Right ventricle myocardium superior (tissue), 1 donor: ENCODE measurements around the gene ERAL1. TPM values are rescaled to one million over a fixed set of nuclear protein-coding genes. Genes with fewer than 3 reads are reported as not detected.
A peak's percentile ranks its signal among the peaks of the same experiment; 100 is the strongest.

Experiments
- ATAC-seq: fragments of 200-7000 bp; cut with Tn5 transposase; one replicate; pipeline ENCODE4 v1.9.1; 2020; ENCODE audit warnings: mild to moderate bottlenecking; ENCODE audit not compliant: poor library complexity
- DNase-seq: peaks from one replicate; pipeline ENCODE4 v3.0.0-alpha.2; 2020
- intact Hi-C: fragments of 100-400 bp; cut with DNase I; formaldehyde crosslinking; loops from one replicate; pipeline ENCODE4 v1.11.2; 2022
- microRNA-seq: library from miRNA; unstranded; fragments of <30 nt; microRNA quantifications from one replicate; pipeline ENCODE4 v1.2.0, GENCODE V29; 2020
- total RNA-seq: library from RNA; stranded (reverse); fragmentation: NEBNext Ultra II Directional; extraction: Animal tissue kit (Norgen Biotek cat#: 25700); gene quantifications from one replicate; pipeline ENCODE4 v1.2.1, GENCODE V29; 2021
- donor health status: DM: no; HTN: yes; CAD: no; lungs with severe emphysema.

The ERAL1 gene
- total RNA-seq, 1 donor from 2014 or later = 36.4 TPM

- DNase-seq = no peak
- intact Hi-C loops = no loop called here
- ATAC-seq = peak; percentile 4
Observed at GRCh38 chr17:28907709-28908475, 53.1 kb downstream of the ERAL1 start.

DNA sequence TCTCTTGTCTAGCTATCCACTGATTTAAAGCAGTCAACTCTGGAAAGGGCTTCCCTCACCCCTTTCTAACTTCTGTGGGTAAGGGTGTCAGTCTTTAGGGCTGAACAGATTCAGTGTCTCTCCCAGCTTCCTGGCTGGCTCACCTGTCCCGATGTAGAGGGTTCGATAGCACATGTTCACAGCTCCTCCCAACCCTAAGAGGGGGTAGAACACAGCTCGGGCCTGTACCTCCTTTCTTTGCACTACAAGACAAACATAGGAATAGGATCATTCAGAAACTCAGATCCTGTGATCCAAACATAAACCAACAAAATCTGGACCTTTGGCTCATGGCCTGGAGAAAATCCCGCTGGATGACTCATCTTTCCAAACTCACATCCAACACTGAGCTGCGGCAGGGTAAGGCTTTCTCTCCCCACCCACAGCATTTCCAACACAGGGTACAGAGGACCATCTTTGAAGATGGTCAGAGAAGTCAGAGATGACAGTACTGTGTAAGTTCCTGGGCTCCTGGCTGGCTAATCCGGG lies 53.9 kb downstream of the ERAL1 start:
- ATAC-seq = peak; percentile 64
- intact Hi-C loops = no loop called here

DNA sequence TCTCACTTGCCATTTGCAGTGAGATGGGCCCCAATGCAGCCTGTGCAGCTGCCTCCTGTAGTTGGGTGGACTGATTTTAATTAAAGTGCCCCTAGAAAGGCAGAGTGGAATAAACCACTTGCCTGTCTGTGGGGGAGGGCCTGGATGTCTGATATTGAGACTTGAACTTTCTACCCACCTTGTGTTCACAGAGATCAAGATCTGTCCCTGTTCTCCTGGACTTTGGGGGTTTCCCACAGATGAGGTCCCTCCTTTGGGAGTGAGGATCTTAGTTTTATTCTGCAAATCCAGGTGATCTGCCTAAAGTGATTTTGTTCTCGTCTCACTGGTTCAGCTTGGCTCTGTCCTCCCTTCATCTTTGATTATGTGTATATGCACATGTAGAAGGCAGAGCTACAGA lies 55.7 kb downstream of the ERAL1 start:
- no peak for ATAC-seq
- intact Hi-C loops = no loop called here
- DNase-seq = no peak

More for the DNA sequence above, 53.9 kb downstream of the ERAL1 start:
- no peak for DNase-seq

Small RNA genes lying within 50 kb of the gene (microRNA-seq; reads per million reads assigned to microRNA genes)
- not detected for gene MIR451B

Other genes with a start within 250 kb of the ERAL1 start
- gene RSKR, start 240.8 kb upstream of the ERAL1 start, total RNA-seq = 4.8 TPM
- 69.2 TPM for gene BLTP2, start 209.9 kb upstream of the ERAL1 start, total RNA-seq
- gene SDF2, start 193.1 kb upstream of the ERAL1 start, total RNA-seq = 26.4 TPM
- gene SUPT6H, start 192.8 kb upstream of the ERAL1 start, total RNA-seq = 38.8 TPM
- 1.3 TPM for gene PROCA1, start 143.1 kb upstream of the ERAL1 start, total RNA-seq
- 14.5 TPM for gene RAB34, start 137.1 kb upstream of the ERAL1 start, total RNA-seq
- gene RPL23A, start 135.0 kb upstream of the ERAL1 start, total RNA-seq = 858 TPM
- 1.9 TPM for gene TLCD1, start 128.8 kb upstream of the ERAL1 start, total RNA-seq
- gene NEK8, start 126.2 kb upstream of the ERAL1 start, total RNA-seq = 0.30 TPM
- gene TRAF4, start 111.0 kb upstream of the ERAL1 start, total RNA-seq = 2.4 TPM
- 15.6 TPM for gene FAM222B, start 12.2 kb upstream of the ERAL1 start, total RNA-seq
- gene FLOT2, start 42.7 kb downstream of the ERAL1 start, total RNA-seq = 101 TPM
- 2.9 TPM for gene DHRS13, start 48.1 kb downstream of the ERAL1 start, total RNA-seq
- gene PHF12, start 96.5 kb downstream of the ERAL1 start, total RNA-seq = 14.8 TPM
- not detected for gene SEZ6, start 151.0 kb downstream of the ERAL1 start, total RNA-seq
- 1.00 TPM for gene PIPOX, start 188.1 kb downstream of the ERAL1 start, total RNA-seq